ENCODE data around the gene ALDH3A1.

- TF ChIP-seq CTCF (IDR thresholded peaks at IDR 0.05) (no peak), POLR2AphosphoS5 (IDR thresholded peaks at IDR 0.05) (no peak), POLR2A (IDR thresholded peaks at IDR 0.05; ENCODE audit: low read depth) (no peak)
These were observed 12.6 kb upstream of the ALDH3A1 start for GRCh38 chr17:19760746-19761145.

Measured in esophagus muscularis mucosa (tissue), 3 donors.